Left colon (tissue), 2 donors: Measurements from ENCODE around the gene ARHGAP45. TPM values are rescaled to one million over a fixed set of nuclear protein-coding genes. Genes with fewer than 3 reads are reported as not detected.

Experiments
- ATAC-seq: fragments of 200-7000 bp; cut with Tn5 transposase; one replicate; pipeline ENCODE4 v1.9.1; 2020; ENCODE audit warnings: mild to moderate bottlenecking, moderate library complexity
- DNase-seq, 2 donors: peaks; one replicate each; pipeline ENCODE4 v3.0.0-alpha.2; 2020
- intact Hi-C, 2 donors: fragments of 100-400 bp; cut with DNase I in 1 of 2; cut with micrococcal nuclease in 1 of 2; formaldehyde crosslinking; loops; one replicate each; pipeline versions ENCODE4 v1.11.2 to v1.14.0; 2022; cut with DNase I, micrococcal nuclease
- total RNA-seq, 2 donors: library from RNA; stranded (reverse); fragmentation: NEBNext Ultra II Directional; extraction: Animal tissue kit (Norgen Biotek cat#: 25700); gene quantifications; one replicate each; pipeline ENCODE4 v1.2.1, GENCODE V29; 2021
- donor health status: DM: no; HTN: no; CAD: no.
- donor health status: DM: yes; HTN: yes; CAD: no.

Gene ARHGAP45
- total RNA-seq, 2 donors from 2014 or later = 37.9 to 47.2 TPM

DNA sequence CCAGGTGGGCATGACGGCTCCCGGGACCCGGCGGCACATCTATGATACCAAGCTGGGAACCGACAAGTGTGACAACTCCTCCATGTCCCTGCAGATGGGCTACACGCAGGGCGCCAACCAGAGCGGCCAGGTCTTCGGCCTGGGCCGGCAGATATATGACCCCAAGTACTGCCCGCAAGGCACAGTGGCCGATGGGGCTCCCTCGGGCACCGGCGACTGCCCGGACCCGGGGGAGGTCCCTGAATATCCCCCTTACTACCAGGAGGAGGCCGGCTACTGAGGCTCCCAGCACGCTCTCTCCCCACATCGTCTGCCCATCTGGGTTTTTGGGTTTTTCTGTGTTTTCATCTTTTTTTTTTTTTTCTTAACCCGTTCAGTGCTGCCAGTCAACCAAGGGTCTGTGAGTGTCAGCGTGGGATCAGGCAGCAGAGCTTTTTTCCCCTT is 29.3 kb upstream of the ARHGAP45 start:
- DNase-seq (peak in 1 of 2 donors; percentile 23), ATAC-seq (no peak)
- intact Hi-C loops = no loop called here

DNA sequence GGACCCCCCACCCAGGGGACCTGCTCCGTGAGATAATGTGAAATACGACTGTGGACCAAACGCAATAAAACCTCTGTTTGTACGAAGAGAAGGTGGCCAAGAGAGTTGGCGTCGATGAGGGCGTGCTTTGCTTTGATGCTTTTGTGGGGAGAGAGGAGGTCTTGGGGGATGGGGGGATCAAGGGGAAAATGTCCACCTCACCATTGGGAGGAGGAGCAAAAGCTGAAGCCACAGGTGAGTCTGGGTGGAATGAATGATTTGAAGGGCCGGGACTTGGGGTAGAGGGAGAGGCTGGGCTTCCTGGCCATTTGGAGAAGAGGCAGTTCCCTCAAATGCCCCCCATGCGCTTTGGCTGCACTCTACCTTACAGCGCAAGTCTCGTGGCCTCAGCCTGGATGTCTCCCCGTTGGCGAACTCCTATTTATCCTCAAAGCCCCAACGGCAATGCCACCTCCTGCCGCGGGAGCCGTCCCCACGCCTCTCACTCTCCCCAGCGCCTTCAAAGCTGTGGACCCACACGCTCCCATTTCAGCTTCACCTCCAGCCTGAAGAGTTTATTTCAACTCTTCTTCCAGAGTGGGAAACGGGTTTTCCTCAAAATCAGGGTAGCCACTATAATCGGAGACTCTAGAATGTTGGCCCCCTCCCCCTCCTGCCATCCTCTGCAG is 27.9 kb upstream of the ARHGAP45 start:
- intact Hi-C loops = no loop called here
- peak in 1 of 2 donors; percentile 37 for DNase-seq
- ATAC-seq = no peak

DNA sequence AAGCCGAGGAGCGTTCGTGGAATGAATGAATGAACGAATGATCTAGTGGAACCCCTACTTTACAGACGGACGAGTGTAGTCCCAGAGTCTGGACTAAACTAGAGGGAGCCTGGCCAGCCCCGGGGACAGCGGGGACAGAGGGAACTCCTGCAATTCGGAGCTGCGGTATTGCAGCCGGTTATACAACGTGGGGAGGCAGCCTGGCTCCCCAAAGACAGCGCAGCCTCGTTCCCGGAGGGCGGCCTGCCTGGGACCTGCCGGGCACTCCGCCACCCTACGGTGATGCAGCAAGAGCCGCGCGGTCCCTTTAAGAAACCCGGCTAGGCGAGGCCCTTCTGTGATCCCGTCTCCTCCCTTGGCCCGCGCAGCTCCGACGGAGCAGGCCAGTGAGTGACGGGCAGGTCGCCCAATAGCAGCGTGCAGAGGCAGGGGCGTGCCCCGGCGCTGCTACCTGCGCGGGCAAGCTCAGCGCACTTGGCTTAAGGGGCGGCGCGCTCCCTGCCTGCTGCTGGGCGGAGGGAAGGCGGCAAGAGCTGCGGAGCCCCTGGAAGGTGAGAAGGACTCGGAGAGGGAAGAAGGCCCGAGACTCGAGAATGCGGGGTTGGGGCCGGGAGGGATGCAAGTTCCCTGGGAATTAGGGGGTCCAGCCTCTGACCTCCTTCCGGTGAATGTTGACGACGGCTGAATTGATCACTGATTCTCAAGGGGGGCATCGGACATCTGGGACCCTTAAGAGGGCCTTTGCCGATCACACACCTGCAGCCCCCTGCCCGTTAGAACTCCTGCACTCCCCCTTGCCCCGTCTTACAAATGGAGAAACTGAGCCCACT is 27.1 kb upstream of the ARHGAP45 start, which contains the start of gene ABCA7:
TSS of gene ABCA7 (plus strand) at position 462 of the 830 bp plus-strand sequence. CDS start 1,255 bp downstream, outside the sequence.
- intact Hi-C loops = no loop called here
- DNase-seq (peak; percentile 99), ATAC-seq (peak; percentile 75)

DNA sequence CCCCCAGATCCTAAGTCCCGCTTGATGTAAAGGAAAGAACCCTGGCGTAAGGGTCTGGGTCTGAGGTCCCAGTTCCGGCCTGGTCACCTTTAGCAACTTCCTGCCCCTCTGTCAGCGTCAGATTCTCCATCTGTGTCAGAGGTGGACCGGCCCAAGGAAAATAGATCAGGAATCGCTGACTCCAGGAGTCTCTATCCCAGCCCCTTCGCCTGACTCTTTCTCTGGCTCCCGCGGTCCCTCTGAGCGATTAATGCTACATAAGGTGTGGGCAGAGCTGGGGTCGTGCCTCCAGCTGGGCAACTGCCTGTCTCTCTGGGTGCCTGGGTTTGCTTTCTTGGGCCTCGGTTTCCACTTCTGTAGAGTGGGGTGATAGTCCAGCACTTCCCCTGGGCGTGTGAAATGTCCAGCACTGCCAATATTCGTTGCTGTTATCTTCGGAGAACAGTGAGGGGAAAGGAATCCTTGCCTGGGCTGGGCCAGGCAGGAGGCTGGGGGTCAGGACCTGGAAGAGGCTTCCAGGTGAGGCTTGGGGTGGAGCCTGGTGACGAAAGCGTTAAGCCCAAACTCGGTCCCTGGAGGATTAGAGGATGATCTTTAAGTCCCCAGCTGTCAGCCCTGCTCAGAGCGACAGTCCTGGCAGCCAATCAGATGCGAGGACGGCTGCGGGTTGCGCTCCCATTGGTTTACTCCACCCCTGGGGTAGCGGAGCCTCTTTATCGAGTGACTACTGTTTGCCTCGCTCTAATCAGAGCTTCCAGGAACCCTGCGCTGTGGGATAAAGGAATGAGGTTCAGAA is 26.3 kb upstream of the ARHGAP45 start:
- intact Hi-C loops = no loop called here
- ATAC-seq (peak; percentile 63), DNase-seq (peak; percentile 91 to 95)

DNA sequence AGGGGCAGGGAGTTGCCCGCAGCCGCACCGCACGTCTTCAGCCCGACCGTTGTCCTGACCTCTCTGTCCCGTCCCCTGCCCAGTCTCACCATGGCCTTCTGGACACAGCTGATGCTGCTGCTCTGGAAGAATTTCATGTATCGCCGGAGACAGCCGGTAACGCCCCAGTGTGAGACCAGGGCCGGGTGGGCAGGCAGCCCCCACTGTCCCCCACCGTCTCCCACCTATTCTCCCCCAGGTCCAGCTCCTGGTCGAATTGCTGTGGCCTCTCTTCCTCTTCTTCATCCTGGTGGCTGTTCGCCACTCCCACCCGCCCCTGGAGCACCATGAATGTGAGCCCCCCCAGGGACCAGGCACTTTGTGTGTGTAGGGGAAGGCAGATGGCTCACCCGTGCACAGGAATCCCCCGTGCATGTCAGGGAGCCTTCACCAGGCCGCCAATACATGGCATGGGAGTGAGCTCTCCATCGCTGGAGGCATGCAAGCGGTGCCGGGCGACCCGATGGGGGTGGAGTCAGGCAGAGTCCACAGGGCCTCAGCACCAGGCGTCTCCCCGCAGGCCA is 25.6 kb upstream of the ARHGAP45 start:
- no peak for DNase-seq
- intact Hi-C loops = no loop called here

DNA sequence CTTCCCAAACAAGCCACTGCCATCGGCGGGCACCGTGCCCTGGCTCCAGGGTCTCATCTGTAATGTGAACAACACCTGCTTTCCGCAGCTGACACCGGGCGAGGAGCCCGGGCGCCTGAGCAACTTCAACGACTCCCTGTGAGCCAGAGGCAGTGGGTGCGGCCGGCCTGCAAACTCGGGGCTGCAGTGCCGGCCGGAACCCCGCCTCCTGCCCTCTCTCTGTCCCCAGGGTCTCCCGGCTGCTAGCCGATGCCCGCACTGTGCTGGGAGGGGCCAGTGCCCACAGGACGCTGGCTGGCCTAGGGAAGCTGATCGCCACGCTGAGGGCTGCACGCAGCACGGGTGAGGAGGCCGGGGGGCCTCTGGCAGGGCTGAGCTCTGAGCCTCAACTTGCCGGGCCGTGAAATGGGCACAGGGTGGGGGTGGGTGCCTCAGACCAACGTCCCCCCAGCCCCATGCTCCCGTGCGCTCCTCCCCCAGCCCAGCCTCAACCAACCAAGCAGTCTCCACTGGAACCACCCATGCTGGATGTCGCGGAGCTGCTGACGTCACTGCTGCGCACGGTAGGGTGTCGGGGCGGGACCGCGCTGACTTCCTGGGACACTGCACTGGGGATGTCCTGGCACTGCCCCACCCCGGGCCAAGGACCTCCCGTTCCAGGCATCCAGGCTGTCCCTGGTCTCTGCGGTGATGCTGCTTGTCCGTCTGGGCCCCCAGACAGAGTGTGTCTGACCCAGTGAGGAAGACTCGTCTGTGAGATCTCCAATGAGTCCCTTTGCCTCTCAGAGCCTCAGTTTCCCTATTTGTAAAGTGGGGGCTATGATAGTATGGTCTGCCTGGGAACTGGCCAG is 24.9 kb upstream of the ARHGAP45 start:
- intact Hi-C loops = no loop called here
- ATAC-seq (peak; percentile 73), DNase-seq (peak; percentile 92 to 95)

More for the DNA sequence above, 25.6 kb upstream of the ARHGAP45 start:
- no peak for ATAC-seq

DNA sequence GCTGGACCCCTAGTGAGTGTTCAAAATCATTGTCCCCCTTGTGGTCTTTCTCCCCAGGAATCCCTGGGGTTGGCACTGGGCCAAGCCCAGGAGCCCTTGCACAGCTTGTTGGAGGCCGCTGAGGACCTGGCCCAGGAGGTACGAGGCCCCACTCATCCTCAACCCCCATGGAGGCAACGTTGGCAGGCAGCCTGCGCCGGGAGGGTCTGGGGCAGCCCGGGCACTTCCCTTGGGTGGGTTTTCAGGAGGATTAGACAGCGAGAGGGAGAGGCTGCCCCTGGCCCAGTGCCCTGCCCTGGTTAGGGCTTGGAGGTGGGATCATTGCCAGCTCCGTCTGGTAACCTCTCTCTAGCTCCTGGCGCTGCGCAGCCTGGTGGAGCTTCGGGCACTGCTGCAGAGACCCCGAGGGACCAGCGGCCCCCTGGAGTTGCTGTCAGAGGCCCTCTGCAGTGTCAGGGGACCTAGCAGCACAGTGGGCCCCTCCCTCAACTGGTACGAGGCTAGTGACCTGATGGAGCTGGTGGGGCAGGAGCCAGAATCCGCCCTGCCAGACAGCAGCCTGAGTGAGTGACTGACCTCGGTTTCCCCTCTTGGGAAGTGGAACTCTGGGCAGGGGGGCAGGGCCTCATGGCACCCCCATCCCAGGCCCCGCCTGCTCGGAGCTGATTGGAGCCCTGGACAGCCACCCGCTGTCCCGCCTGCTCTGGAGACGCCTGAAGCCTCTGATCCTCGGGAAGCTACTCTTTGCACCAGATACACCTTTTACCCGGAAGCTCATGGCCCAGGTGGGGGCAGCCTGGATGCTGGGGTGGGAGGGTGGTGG is 24.1 kb upstream of the ARHGAP45 start:
- DNase-seq = peak; percentile 72 to 78
- intact Hi-C loops = no loop called here
- ATAC-seq = peak; percentile 16

DNA sequence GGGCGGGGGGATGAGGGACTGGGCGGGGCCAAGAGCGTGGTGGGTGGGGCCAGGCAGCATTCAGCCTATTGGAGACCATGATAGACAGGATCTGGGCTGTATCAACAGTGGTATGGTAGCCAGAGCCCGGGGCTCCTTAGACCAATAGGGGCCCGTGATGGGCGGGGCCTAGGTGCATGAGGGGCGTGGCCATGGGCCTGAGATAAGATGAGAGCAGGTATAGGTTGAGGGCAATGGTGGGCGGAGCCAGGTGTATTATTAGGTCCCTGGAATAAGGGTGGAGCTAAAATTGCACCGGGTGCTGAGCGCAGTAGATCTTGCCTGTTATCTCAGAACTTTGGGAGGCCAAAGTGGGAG is 21.7 kb upstream of the ARHGAP45 start:
- peak; percentile 73 to 78 for DNase-seq
- intact Hi-C loops = no loop called here
- peak; percentile 4 for ATAC-seq

DNA sequence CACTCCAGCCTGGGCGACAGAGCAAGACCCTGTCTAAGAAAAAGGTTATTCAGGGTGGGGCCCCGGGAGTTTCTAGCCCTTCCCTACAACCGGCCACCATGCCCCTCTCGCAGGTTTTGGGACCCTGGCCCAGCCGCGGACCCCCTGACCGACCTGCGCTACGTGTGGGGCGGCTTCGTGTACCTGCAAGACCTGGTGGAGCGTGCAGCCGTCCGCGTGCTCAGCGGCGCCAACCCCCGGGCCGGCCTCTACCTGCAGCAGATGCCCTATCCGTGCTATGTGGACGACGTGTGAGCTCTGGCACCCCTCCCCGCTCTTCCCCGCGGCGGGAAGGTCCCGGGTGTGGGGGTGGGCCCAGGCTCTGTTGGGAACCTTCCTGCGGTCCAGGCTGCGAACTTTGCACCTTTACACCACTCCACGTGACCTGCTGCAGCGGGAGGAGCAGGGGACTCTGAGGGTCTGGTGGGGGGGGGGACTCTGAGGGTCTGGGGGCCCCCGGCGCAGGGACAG is 20.8 kb upstream of the ARHGAP45 start:
- intact Hi-C loops = no loop called here
- DNase-seq (no peak), ATAC-seq (no peak)

DNA sequence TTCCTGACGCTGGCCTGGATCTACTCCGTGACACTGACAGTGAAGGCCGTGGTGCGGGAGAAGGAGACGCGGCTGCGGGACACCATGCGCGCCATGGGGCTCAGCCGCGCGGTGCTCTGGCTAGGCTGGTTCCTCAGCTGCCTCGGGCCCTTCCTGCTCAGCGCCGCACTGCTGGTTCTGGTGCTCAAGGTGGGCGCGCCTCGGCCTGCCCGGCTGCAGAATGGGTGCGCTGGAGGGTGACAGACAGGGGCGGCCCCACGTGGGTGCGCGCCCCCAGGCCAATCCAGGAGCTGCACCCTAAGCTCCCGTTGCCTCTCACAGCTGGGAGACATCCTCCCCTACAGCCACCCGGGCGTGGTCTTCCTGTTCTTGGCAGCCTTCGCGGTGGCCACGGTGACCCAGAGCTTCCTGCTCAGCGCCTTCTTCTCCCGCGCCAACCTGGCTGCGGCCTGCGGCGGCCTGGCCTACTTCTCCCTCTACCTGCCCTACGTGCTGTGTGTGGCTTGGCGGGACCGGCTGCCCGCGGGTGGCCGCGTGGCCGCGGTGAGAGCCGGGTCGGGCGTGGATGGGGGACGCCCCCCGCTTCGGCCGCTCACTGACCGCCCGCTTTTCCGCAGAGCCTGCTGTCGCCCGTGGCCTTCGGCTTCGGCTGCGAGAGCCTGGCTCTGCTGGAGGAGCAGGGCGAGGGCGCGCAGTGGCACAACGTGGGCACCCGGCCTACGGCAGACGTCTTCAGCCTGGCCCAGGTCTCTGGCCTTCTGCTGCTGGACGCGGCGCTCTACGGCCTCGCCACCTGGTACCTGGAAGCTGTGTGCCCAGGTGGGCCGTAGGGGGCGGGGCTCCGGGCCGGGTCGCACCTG is 19.9 kb upstream of the ARHGAP45 start:
- ATAC-seq = no peak
- DNase-seq = no peak
- intact Hi-C loops = no loop called here

DNA sequence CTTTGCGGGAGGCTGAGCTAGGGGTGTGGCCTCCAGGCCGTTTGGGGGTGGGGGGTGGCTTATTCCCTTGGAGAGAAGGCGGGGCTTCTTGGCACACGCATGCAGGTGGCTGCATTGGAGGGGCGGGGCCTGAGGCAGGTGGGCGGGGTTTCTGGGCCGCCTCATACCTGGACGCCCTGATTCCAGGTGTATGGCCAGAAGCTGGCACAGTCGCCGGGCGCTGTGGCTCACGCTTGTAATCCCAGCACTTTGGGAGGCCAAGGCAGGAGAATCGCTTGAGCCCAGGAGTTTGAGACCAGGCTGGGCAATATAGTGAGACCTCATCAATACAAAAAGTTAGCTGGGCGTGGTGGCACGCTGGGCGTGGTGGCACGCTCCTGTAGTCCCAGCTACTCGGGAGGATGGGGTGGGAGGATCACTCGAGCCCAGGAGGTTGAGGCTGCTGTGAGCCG is 19.2 kb upstream of the ARHGAP45 start:
- ATAC-seq = peak; percentile 54
- intact Hi-C loops = no loop called here
- DNase-seq = peak; percentile 66 to 79

DNA sequence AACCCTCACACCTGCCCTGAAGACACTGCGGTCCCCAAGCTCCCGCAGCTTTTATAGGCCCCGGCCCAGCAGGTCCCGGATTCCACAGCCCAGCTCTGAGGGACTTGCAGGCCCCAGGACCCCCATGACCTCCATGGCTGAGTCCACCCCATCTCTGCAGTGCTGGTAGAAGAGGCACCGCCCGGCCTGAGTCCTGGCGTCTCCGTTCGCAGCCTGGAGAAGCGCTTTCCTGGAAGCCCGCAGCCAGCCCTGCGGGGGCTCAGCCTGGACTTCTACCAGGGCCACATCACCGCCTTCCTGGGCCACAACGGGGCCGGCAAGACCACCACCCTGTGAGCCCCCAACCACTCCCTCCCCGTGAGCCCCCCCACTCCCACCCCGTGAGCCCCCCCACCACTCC is 17.9 kb upstream of the ARHGAP45 start:
- DNase-seq = no peak
- no peak for ATAC-seq
- intact Hi-C loops = no loop called here

DNA sequence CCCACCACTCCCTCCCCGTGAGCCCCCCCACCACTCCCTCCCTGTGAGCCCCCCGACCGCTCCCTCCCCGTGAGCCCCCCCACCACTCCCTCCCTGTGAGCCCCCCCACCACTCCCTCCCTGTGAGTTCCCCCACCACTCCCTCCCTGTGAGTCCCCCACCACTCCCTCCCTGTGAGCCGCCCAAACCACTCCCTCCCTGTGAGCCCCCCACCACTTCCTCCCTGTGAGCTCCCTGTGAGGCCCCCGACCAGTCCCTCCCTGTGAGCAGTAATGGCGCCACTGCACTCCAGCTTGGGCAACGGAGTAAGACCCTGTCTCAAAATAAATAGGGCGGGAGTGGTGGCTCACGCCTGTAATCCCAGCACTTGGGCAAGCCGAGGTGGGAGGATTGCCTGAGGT is 17.2 kb upstream of the ARHGAP45 start:
- no peak for ATAC-seq
- intact Hi-C loops = no loop called here
- no peak for DNase-seq

DNA sequence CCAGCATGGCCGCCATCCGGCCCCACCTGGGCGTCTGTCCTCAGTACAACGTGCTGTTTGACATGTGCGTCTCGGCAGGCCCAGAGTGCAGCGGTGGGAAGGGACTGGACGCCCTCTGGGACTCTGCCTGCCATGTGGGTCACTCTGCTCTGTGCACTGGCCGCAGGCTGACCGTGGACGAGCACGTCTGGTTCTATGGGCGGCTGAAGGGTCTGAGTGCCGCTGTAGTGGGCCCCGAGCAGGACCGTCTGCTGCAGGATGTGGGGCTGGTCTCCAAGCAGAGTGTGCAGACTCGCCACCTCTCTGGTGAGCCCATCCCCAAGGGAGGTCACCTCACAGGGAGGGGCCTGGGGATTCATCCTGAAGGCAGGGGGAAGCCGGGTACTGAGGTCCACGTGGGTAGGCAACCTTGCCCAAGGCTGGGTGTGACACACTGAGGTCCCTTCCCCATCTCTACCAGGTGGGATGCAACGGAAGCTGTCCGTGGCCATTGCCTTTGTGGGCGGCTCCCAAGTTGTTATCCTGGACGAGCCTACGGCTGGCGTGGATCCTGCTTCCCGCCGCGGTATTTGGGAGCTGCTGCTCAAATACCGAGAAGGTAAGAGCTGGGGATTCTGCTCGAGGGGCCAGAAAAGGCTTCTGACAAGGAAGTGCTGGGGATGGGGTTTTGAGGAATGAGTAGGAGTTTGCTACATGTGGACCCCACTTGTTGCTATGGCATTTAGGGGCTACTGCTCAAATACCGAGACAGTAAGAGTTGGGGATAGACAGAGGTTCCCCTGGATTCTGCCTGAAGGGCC is 15.8 kb upstream of the ARHGAP45 start:
- intact Hi-C loops = no loop called here
- no peak for ATAC-seq
- no peak for DNase-seq

DNA sequence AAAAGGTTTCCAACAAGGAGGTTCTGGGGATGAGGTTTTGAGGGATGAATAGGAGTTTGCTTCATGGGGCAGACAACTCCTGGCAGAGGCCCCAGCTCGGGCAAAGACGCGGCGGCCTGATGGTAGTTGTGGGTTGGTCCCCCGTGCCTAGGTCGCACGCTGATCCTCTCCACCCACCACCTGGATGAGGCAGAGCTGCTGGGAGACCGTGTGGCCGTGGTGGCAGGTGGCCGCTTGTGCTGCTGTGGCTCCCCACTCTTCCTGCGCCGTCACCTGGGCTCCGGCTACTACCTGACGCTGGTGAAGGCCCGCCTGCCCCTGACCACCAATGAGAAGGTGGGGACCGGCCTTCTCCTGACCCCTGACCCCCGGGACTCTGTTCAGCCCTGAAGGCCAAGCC is 15.2 kb upstream of the ARHGAP45 start:
- ATAC-seq (no peak), DNase-seq (no peak)
- intact Hi-C loops = no loop called here
